ENCODE measurements around the gene ABCD4.

DNA sequence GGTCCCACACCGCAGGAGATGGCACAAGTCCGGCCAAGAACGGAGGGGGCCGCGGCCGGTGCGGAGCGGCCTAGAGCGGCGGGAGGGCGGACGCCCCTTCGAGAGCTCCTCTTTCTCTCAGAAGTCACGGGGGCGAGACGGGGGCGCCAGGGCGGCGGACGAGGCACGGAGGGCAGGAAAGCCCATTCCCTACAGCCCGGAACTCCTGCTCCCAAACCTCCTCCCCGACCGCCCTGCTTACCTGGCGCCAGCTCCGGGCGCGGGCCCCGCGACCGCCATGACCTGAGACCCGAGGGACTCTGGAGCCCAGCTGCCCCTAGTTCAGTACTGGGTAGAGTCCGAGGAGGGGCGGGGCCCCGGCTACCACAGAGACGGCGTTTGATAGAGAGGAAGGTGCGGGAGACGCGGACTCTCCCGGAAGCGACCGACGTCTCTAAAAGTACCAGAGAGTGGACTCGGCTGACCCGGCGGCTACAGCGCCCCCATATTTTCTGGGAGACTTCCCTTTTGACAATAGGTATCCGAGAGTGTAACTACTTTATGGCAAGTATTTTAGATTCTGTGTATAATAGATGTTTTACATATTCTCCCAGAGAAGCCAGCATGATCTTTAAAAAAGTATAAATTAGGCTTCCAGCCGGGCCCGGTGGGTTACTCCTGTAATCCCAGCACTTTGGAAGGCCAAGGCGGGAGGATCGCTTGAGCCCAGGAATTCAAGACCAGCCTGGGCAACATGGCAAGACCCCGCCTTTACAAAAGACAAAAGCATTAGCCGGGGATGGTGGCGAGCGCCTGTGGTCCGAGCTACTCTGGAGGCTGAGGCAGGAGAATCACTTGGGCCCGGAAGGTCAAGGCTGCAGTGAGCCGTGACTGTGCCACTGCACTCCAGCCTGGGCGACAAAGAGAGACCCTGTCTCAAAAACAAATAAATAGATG, at the start of gene ABCD4:
- TF ChIP-seq, protein P1, sequence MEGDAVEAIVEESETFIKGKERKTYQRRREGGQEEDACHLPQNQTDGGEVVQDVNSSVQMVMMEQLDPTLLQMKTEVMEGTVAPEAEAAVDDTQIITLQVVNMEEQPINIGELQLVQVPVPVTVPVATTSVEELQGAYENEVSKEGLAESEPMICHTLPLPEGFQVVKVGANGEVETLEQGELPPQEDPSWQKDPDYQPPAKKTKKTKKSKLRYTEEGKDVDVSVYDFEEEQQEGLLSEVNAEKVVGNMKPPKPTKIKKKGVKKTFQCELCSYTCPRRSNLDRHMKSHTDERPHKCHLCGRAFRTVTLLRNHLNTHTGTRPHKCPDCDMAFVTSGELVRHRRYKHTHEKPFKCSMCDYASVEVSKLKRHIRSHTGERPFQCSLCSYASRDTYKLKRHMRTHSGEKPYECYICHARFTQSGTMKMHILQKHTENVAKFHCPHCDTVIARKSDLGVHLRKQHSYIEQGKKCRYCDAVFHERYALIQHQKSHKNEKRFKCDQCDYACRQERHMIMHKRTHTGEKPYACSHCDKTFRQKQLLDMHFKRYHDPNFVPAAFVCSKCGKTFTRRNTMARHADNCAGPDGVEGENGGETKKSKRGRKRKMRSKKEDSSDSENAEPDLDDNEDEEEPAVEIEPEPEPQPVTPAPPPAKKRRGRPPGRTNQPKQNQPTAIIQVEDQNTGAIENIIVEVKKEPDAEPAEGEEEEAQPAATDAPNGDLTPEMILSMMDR (optimal IDR thresholded peaks at IDR 0.05 in 1 of 3, IDR thresholded peaks at IDR 0.05 in 1 of 3, conservative IDR thresholded peaks at IDR 0.05 in 1 of 3; ENCODE audit: extremely low read depth in 1 of 3, insufficient read depth in 2 of 3, low read length in 3 of 3) = peak; percentile 38 to 69 (median 61)
- no peak for TF ChIP-seq EZH2 (IDR thresholded peaks at IDR 0.05; ENCODE audit: low read length)
